Mesothelial cell of epicardium (in vitro differentiated cells): ENCODE results near the gene UNC5B. TPM values are rescaled to one million over a fixed set of nuclear protein-coding genes. Genes with fewer than 3 reads are reported as not detected.
A peak's percentile ranks its signal among the peaks of the same experiment; 100 is the strongest.

Experiments used
- DNase-seq, 2 experiments: peaks; one replicate each; pipeline ENCODE4 v3.0.0; 2021; ENCODE audit warnings: low spot score in 2 of 2; ENCODE audit not compliant: unreplicated experiment in 2 of 2
- H3K27ac Mint-ChIP-seq: 2 replicates; pipeline ENCODE4 v1.8.0; 2021; ENCODE audit warnings: mixed read lengths
- H3K27me3 Mint-ChIP-seq: 2 replicates; pipeline ENCODE4 v1.8.0; 2021; ENCODE audit warnings: low read depth, mixed read lengths
- H3K36me3 Mint-ChIP-seq: 2 replicates; pipeline ENCODE4 v1.8.0; 2021; ENCODE audit warnings: mixed read lengths
- H3K4me1 Mint-ChIP-seq: 2 replicates; pipeline ENCODE4 v1.8.0; 2021; ENCODE audit warnings: mixed read lengths
- H3K4me3 Mint-ChIP-seq: 2 replicates; pipeline ENCODE4 v1.8.0; 2021; ENCODE audit warnings: mild to moderate bottlenecking, moderate library complexity, mixed read lengths
- H3K9me3 Mint-ChIP-seq: 2 replicates; pipeline ENCODE4 v1.8.0; 2021; ENCODE audit warnings: mixed read lengths
- total RNA-seq: library from RNA; stranded (reverse); gene quantifications from 3 replicates; pipeline ENCODE4 v1.2.1, GENCODE V29; 2021
- TF ChIP-seq, protein P1 (sequence below): fragments of 200-600 bp; sonication (generic); IDR thresholded peaks from one replicate; pipeline ENCODE4 v1.5.0; 2021; ENCODE audit warnings: antibody characterized with exemption; ENCODE audit not compliant: unreplicated experiment

The UNC5B gene
- total RNA-seq, 1 donor from 2014 or later = 91.5 TPM

- H3K27ac Mint-ChIP-seq = peak overlapping the region; percentile 83
- TF ChIP-seq, protein P1, sequence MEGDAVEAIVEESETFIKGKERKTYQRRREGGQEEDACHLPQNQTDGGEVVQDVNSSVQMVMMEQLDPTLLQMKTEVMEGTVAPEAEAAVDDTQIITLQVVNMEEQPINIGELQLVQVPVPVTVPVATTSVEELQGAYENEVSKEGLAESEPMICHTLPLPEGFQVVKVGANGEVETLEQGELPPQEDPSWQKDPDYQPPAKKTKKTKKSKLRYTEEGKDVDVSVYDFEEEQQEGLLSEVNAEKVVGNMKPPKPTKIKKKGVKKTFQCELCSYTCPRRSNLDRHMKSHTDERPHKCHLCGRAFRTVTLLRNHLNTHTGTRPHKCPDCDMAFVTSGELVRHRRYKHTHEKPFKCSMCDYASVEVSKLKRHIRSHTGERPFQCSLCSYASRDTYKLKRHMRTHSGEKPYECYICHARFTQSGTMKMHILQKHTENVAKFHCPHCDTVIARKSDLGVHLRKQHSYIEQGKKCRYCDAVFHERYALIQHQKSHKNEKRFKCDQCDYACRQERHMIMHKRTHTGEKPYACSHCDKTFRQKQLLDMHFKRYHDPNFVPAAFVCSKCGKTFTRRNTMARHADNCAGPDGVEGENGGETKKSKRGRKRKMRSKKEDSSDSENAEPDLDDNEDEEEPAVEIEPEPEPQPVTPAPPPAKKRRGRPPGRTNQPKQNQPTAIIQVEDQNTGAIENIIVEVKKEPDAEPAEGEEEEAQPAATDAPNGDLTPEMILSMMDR = no peak
- H3K4me3 Mint-ChIP-seq = no peak overlapping the region
- H3K4me1 Mint-ChIP-seq = peaks cover 48% of the 10 kb centered on the region
- no peaks in the 10 kb centered on the region for H3K36me3 Mint-ChIP-seq
- no peaks in the 10 kb centered on the region for H3K27me3 Mint-ChIP-seq
- no peaks in the 10 kb centered on the region for H3K9me3 Mint-ChIP-seq
- no peak for DNase-seq
Measured at GRCh38 chr10:71316786-71317160, 104.4 kb downstream of the UNC5B start.

DNA sequence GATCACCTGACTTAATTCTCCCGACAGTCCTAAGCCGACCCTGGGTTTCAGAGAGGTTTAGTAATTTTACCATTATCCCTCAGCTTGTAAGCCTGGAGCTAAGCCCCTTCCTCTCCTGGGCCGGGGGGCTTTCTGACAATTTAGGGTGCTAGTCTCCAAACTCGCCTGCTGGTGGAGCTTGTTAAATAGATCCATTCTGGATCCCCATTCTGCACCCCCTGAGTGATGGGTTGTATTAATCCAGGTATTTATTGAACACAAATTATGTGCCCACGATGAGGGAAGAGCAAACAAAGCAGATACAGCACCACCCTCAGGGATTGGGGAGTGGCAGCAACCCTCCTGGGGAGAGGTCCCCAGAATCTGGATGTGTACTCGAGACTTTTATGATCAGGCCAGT is 105.4 kb downstream of the UNC5B start:
- peaks cover 46% of the 10 kb centered on the region for H3K4me1 Mint-ChIP-seq
- no peak for DNase-seq
- H3K27me3 Mint-ChIP-seq = no peaks in the 10 kb centered on the region
- peak overlapping the region; percentile 70 for H3K4me3 Mint-ChIP-seq
- H3K36me3 Mint-ChIP-seq = peaks cover 1% of the 10 kb centered on the region
- TF ChIP-seq, protein P1 = no peak
- H3K9me3 Mint-ChIP-seq = no peaks in the 10 kb centered on the region
- no peak overlapping the region for H3K27ac Mint-ChIP-seq

GRCh38 chr10:71319042-71319799 is 106.9 kb downstream of the UNC5B start, which contains the start of gene SLC29A3:
TSS of gene SLC29A3 (plus strand) at chr10:71319259. CDS start at chr10:71319310, 51 bp downstream.
- no peaks in the 10 kb centered on the region for H3K27me3 Mint-ChIP-seq
- peak; percentile 71 to 81 for DNase-seq
- peaks cover 35% of the 10 kb centered on the region for H3K4me1 Mint-ChIP-seq
- H3K36me3 Mint-ChIP-seq = peaks cover 14% of the 10 kb centered on the region
- H3K9me3 Mint-ChIP-seq = no peaks in the 10 kb centered on the region
- TF ChIP-seq, protein P1 = peak; percentile 41
- peak within 1 kb of the TSS; percentile 95 for H3K27ac Mint-ChIP-seq
- peak within 1 kb of the TSS; percentile 99 for H3K4me3 Mint-ChIP-seq

- TF ChIP-seq, protein P1 = peak; percentile 15
- Mint-ChIP-seq H3K4me1 (peaks cover 30% of the 10 kb centered on the region), H3K4me3 (peak overlapping the region; percentile 99), H3K27me3 (no peaks in the 10 kb centered on the region), H3K9me3 (no peaks in the 10 kb centered on the region), H3K36me3 (peaks cover 19% of the 10 kb centered on the region), H3K27ac (peak overlapping the region; percentile 95)
- no peak for DNase-seq
Measured at GRCh38 chr10:71319800-71320392, 107.5 kb downstream of the UNC5B start.

DNA sequence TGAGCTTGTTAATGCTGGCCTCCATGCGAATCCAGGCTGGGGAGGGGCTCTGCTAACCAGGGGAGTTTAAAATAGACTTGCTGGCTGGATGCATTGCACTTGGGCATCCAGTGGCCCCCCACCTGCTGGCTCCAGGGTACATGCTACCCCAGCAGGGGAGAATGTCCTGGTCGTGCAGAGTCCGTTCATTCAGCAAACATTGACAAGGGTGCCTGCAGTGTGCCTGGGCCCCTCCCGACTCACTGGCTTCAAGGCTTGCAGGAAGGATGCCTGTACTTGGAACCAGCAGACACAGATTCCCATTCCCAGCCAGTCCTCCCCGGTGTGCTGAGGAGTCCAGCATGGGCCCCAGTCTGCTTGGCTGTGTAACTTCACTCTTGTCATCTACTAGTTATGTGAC is 108.2 kb downstream of the UNC5B start:
- Mint-ChIP-seq H3K27ac (no peak overlapping the region), H3K27me3 (no peaks in the 10 kb centered on the region), H3K4me3 (peak overlapping the region; percentile 99), H3K36me3 (peaks cover 19% of the 10 kb centered on the region), H3K9me3 (no peaks in the 10 kb centered on the region), H3K4me1 (peaks cover 29% of the 10 kb centered on the region)
- no peak for DNase-seq
- TF ChIP-seq, protein P1 = no peak
